Activated effector memory CD4-positive, alpha-beta T cell treated with anti-CD3 and anti-CD28 coated beads, Interleukin-2, amount 50 U/mL, for 16 hours (primary cell): ENCODE results near the gene MGLL.
A peak's percentile ranks its signal among the peaks of the same experiment; 100 is the strongest.

Source experiments
- DNase-seq: peaks from one replicate; pipeline ENCODE4 v3.0.0-alpha.2; 2020

MGLL gene

GRCh38 chr3:127787571-127788365 is 34.5 kb downstream of the MGLL start:
- DNase-seq: peak; percentile 53

GRCh38 chr3:127787071-127787490 is 35.2 kb downstream of the MGLL start:
- DNase-seq: no peak

- no peak for DNase-seq
Observed at GRCh38 chr3:127786353-127787070, 35.8 kb downstream of the MGLL start.

GRCh38 chr3:127785711-127786265 is 36.5 kb downstream of the MGLL start:
- DNase-seq: no peak

GRCh38 chr3:127784865-127785710 is 37.2 kb downstream of the MGLL start:
- no peak for DNase-seq

- DNase-seq: no peak
Observed at GRCh38 chr3:127784283-127784682, 38.0 kb downstream of the MGLL start.

- DNase-seq: no peak
Observed at GRCh38 chr3:127783642-127784160, 38.6 kb downstream of the MGLL start.

GRCh38 chr3:127783166-127783565 is 39.1 kb downstream of the MGLL start:
- DNase-seq: no peak

GRCh38 chr3:127781411-127782001 is 40.8 kb downstream of the MGLL start:
- no peak for DNase-seq

- no peak for DNase-seq
Observed at GRCh38 chr3:127780536-127781400, 41.5 kb downstream of the MGLL start.

GRCh38 chr3:127779747-127780146 is 42.6 kb downstream of the MGLL start:
- DNase-seq: no peak

- no peak for DNase-seq
Observed at GRCh38 chr3:127777921-127778656, 44.2 kb downstream of the MGLL start.

- DNase-seq: no peak
Observed at GRCh38 chr3:127777332-127777731, 45.0 kb downstream of the MGLL start.

GRCh38 chr3:127776347-127776746 is 46.0 kb downstream of the MGLL start:
- no peak for DNase-seq

- DNase-seq: no peak
Observed at GRCh38 chr3:127775398-127776109, 46.8 kb downstream of the MGLL start.

- DNase-seq: no peak
Observed at GRCh38 chr3:127774647-127775046, 47.7 kb downstream of the MGLL start.

- no peak for DNase-seq
Observed at GRCh38 chr3:127773752-127774395, 48.4 kb downstream of the MGLL start.

- DNase-seq: no peak
Observed at GRCh38 chr3:127772827-127773751, 49.2 kb downstream of the MGLL start.
